GM12875 (cell line): Measurements from ENCODE around the gene CELF1.

Source experiments
- H3K4me3 ChIP-seq: one replicate; pipeline ENCODE4 v1.5.1; 2011; ENCODE audit warnings: low read depth, low read length, control low read depth
- CTCF ChIP-seq: IDR thresholded peaks from 2 replicates; pipeline ENCODE4 v1.5.1; 2011; ENCODE audit warnings: low read depth, mild to moderate bottlenecking, control low read depth, inconsistent platforms, low read length, moderate library complexity, borderline replicate concordance; ENCODE audit not compliant: insufficient read depth

Gene CELF1

GRCh38 chr11:47572715-47573255, 19.9 kb upstream of the CELF1 start:
- H3K4me3 ChIP-seq = no peak overlapping the region
- TF ChIP-seq CTCF = no peak

GRCh38 chr11:47571895-47572294, 19.0 kb upstream of the CELF1 start:
- no peak overlapping the region for H3K4me3 ChIP-seq
- no peak for TF ChIP-seq CTCF

- no peak overlapping the region for H3K4me3 ChIP-seq
- no peak for TF ChIP-seq CTCF
Observed at GRCh38 chr11:47571357-47571729, 18.4 kb upstream of the CELF1 start.

- no peak for TF ChIP-seq CTCF
- no peak overlapping the region for H3K4me3 ChIP-seq
Observed at GRCh38 chr11:47570651-47571356, 17.9 kb upstream of the CELF1 start.

GRCh38 chr11:47569646-47570045, 16.7 kb upstream of the CELF1 start:
- no peak for TF ChIP-seq CTCF
- H3K4me3 ChIP-seq = no peak overlapping the region

GRCh38 chr11:47566149-47566698, 13.3 kb upstream of the CELF1 start:
- no peak for TF ChIP-seq CTCF
- peak overlapping the region; percentile 94 for H3K4me3 ChIP-seq
